ENCODE results near the gene SPECC1. TPM values are rescaled to one million over a fixed set of nuclear protein-coding genes. Genes with fewer than 3 reads are reported as not detected.

The SPECC1 gene
- total RNA-seq, 1 experiment from 2014 or later = 55.3 TPM

- H3K27ac Mint-ChIP-seq (ENCODE audit: low read depth, unreplicated experiment) = no peak overlapping the region
- CTCF ChIA-PET = interaction anchor here (0.6 to 3.0 kb wide), 2 partner anchors 27 to 77 kb away, joined by 3 to 9 read pairs; no protein-coding TSS in a partner anchor
Observed at GRCh38 chr17:20149251-20149650, 140.1 kb downstream of the SPECC1 start.

GRCh38 chr17:20151174-20151573 lies 142.0 kb downstream of the SPECC1 start:
- ChIA-PET CTCF (interaction anchor here (0.7 to 3.0 kb wide), 3 partner anchors 29 to 272 kb away, joined by 4 to 9 read pairs (median 4); no protein-coding TSS in a partner anchor), POLR2A (no interaction called here)
- no peak for TF ChIP-seq CTCF (IDR thresholded peaks at IDR 0.05; ENCODE audit: unreplicated experiment)
- Mint-ChIP-seq H3K27me3 (ENCODE audit: insufficient read depth, unreplicated experiment) (no peaks in the 10 kb centered on the region), H3K27ac (ENCODE audit: low read depth, unreplicated experiment) (no peak overlapping the region), H3K4me3 (ENCODE audit: unreplicated experiment) (no peak overlapping the region), H3K4me1 (ENCODE audit: insufficient read depth, unreplicated experiment) (no peaks in the 10 kb centered on the region), H3K36me3 (ENCODE audit: insufficient read depth, unreplicated experiment) (no peaks in the 10 kb centered on the region), H3K9me3 (ENCODE audit: unreplicated experiment) (no peaks in the 10 kb centered on the region)
- no peak for DNase-seq (ENCODE audit: unreplicated experiment)
- intact Hi-C loops (cut with micrococcal nuclease) = no loop called here
- BruUV-seq (replicated peaks) = no TSS peak

More at GRCh38 chr17:20149251-20149650, 140.1 kb downstream of the SPECC1 start:
- no TSS peak for BruUV-seq (replicated peaks)
- Mint-ChIP-seq H3K4me3 (ENCODE audit: unreplicated experiment) (no peak overlapping the region), H3K36me3 (ENCODE audit: insufficient read depth, unreplicated experiment) (no peaks in the 10 kb centered on the region), H3K27me3 (ENCODE audit: insufficient read depth, unreplicated experiment) (no peaks in the 10 kb centered on the region), H3K4me1 (ENCODE audit: insufficient read depth, unreplicated experiment) (no peaks in the 10 kb centered on the region), H3K9me3 (ENCODE audit: unreplicated experiment) (no peaks in the 10 kb centered on the region)
- intact Hi-C loops (cut with micrococcal nuclease) = no loop called here
- POLR2A ChIA-PET = interaction anchor here (1.0 kb wide), 1 partner anchor 10 kb away, joined by 3 read pairs; no protein-coding TSS in a partner anchor
- DNase-seq (ENCODE audit: unreplicated experiment) = no peak
- TF ChIP-seq CTCF (IDR thresholded peaks at IDR 0.05; ENCODE audit: unreplicated experiment) = no peak

GRCh38 chr17:20153231-20153630 lies 144.1 kb downstream of the SPECC1 start:
- ChIA-PET POLR2A (no interaction called here), CTCF (interaction anchor here (0.6 kb wide), 1 partner anchor 841 kb away, joined by 3 read pairs; no protein-coding TSS in a partner anchor)
- H3K4me3 Mint-ChIP-seq (ENCODE audit: unreplicated experiment) = no peak overlapping the region
- TF ChIP-seq CTCF (IDR thresholded peaks at IDR 0.05; ENCODE audit: unreplicated experiment) = no peak
- intact Hi-C loops (cut with micrococcal nuclease) = no loop called here
- H3K4me1 Mint-ChIP-seq (ENCODE audit: insufficient read depth, unreplicated experiment) = peaks cover 5% of the 10 kb centered on the region
- no TSS peak for BruUV-seq (replicated peaks)
- no peaks in the 10 kb centered on the region for H3K27me3 Mint-ChIP-seq (ENCODE audit: insufficient read depth, unreplicated experiment)
- no peak overlapping the region for H3K27ac Mint-ChIP-seq (ENCODE audit: low read depth, unreplicated experiment)
- DNase-seq (ENCODE audit: unreplicated experiment) = no peak
- no peaks in the 10 kb centered on the region for H3K36me3 Mint-ChIP-seq (ENCODE audit: insufficient read depth, unreplicated experiment)
- no peaks in the 10 kb centered on the region for H3K9me3 Mint-ChIP-seq (ENCODE audit: unreplicated experiment)

DNA sequence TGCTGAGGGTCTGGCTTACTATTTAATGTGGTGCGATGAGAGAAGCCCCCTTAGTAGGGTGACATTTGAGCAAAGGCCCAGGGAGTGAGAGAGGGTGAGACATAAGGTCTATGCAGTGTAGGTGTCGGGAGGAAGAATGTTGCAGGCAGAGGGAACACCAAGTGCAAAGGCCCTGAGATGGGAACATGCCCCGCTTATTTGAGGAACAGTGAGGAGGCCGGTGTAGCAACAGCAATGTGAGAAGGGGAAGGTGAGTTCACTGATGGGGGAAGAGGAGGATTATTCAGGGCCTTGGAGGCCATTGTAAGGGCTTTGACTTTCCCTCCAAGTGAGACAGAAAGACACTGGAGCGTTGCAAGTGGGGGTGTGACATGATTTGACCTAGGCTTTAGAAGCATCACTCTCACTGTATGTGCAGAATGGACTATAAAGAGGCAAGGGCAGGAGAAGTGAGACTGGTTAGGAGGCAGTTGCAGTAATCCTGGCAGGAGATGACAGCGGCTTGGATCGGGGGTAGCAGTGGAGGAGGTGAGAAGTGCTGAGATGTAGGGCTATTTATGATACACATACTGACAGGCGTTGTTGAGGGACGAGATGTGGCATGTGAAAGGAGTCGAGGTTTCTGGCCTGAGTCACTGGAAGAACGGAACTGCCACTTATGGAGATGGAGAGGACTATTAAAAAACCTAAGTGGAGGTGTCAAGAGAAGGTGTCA lies 145.3 kb downstream of the SPECC1 start:
- H3K4me1 Mint-ChIP-seq (ENCODE audit: insufficient read depth, unreplicated experiment) = peaks cover 7% of the 10 kb centered on the region
- intact Hi-C loops (cut with micrococcal nuclease) = no loop called here
- no peak overlapping the region for H3K4me3 Mint-ChIP-seq (ENCODE audit: unreplicated experiment)
- no peak overlapping the region for H3K27ac Mint-ChIP-seq (ENCODE audit: low read depth, unreplicated experiment)
- no TSS peak for BruUV-seq (replicated peaks)
- H3K27me3 Mint-ChIP-seq (ENCODE audit: insufficient read depth, unreplicated experiment) = no peaks in the 10 kb centered on the region
- POLR2A ChIA-PET = interaction anchor here (1.3 kb wide), 1 partner anchor 16 kb away, joined by 4 read pairs; no protein-coding TSS in a partner anchor
- DNase-seq (ENCODE audit: unreplicated experiment) = no peak
- no peaks in the 10 kb centered on the region for H3K9me3 Mint-ChIP-seq (ENCODE audit: unreplicated experiment)
- no peaks in the 10 kb centered on the region for H3K36me3 Mint-ChIP-seq (ENCODE audit: insufficient read depth, unreplicated experiment)
- no peak for TF ChIP-seq CTCF (IDR thresholded peaks at IDR 0.05; ENCODE audit: unreplicated experiment)
- CTCF ChIA-PET = no interaction called here
